ENCODE results near the gene H1-8.

Gene H1-8

GRCh38 chr3:129583289-129583688 is 40.3 kb downstream of the H1-8 start:
- Histone ChIP-seq H3K27me3 (ENCODE audit: control insufficient read depth, insufficient read depth, low read length) (no peaks in the 10 kb centered on the region), H3K9me3 (ENCODE audit: control insufficient read depth, low read length) (no peaks in the 10 kb centered on the region), H3K4me3 (ENCODE audit: low read depth, low read length) (no peak overlapping the region), H2AFZ (no peak overlapping the region), H3K4me1 (no peaks in the 10 kb centered on the region), H3K79me2 (peaks cover 2% of the 10 kb centered on the region), H3K27ac (no peak overlapping the region), H3K9ac (no peak overlapping the region), H3K4me2 (ENCODE audit: low read length) (no peak overlapping the region), H3K36me3 (ENCODE audit: control insufficient read depth, insufficient read depth, low read length) (no peaks in the 10 kb centered on the region)
- TF ChIP-seq CTCF (IDR thresholded peaks at IDR 0.05) = no peak

DNA sequence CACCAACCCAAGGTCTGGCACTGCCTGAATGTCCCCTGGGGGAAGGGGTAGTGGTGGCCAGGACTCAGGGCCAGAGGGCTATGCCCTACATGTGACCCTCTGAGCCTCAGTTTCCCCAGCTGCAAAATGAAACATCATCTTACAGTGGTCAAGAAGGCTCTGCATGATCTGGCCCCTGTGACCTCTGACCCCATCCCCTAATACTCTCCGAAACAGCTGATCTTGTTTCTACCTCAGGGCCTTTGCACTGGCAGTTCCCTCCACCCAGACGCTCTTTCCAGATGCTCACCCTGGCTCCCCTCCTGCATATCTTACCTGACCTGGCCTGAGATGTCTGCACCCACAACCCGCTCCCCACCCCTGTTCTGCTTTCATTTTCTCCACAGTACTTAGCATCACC is 41.7 kb downstream of the H1-8 start:
- no peaks in the 10 kb centered on the region for H3K27me3 ChIP-seq (ENCODE audit: control insufficient read depth, insufficient read depth, low read length)
- no peak overlapping the region for H3K4me2 ChIP-seq (ENCODE audit: low read length)
- no peaks in the 10 kb centered on the region for H3K9me3 ChIP-seq (ENCODE audit: control insufficient read depth, low read length)
- no peaks in the 10 kb centered on the region for H3K4me1 ChIP-seq
- H3K36me3 ChIP-seq (ENCODE audit: control insufficient read depth, insufficient read depth, low read length) = no peaks in the 10 kb centered on the region
- H3K4me3 ChIP-seq (ENCODE audit: low read depth, low read length) = no peak overlapping the region
- no peak overlapping the region for H3K9ac ChIP-seq
- no peak overlapping the region for H2AFZ ChIP-seq
- H3K27ac ChIP-seq = no peak overlapping the region
- no peak for TF ChIP-seq CTCF (IDR thresholded peaks at IDR 0.05)
- peaks cover 2% of the 10 kb centered on the region for H3K79me2 ChIP-seq

DNA sequence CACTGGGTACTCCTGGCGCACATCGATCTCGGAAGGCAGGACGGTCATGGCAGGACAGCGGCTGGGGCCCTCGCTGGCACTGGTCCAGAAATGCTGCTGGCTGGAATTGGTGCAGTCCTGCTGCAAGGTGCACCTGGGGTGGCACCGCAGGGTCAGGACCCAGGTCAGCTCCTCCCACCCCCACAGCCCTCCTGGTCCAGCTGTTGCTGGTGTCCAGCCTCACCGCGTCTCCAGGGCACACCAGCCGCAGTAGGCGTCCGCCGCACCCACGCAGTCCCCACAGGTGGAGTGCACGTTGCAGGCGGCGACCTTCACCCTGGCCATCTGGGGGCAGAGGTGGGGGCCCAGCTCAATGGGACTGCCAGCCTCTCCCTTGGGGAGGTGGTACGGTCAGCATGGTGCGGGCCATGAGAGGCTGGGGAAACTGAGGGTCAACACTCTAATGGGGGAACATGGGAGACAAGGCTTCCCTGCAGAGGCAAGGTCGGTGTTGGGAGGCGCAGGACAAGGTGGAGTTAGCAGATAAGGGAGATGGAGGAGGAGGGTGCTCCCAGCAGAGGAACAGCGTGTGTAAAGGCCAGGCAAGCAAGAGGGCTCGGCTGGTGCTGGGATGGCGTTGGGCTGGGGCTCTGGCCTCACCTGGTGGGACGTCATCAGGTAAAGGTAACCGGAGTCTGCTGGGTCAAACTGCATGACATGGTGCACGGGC is 43.1 kb downstream of the H1-8 start:
- TF ChIP-seq CTCF (IDR thresholded peaks at IDR 0.05) = no peak
- no peaks in the 10 kb centered on the region for H3K9me3 ChIP-seq (ENCODE audit: control insufficient read depth, low read length)
- no peak overlapping the region for H2AFZ ChIP-seq
- H3K36me3 ChIP-seq (ENCODE audit: control insufficient read depth, insufficient read depth, low read length) = no peaks in the 10 kb centered on the region
- no peak overlapping the region for H3K4me3 ChIP-seq (ENCODE audit: low read depth, low read length)
- peaks cover 2% of the 10 kb centered on the region for H3K79me2 ChIP-seq
- no peaks in the 10 kb centered on the region for H3K27me3 ChIP-seq (ENCODE audit: control insufficient read depth, insufficient read depth, low read length)
- H3K9ac ChIP-seq = no peak overlapping the region
- no peaks in the 10 kb centered on the region for H3K4me1 ChIP-seq
- H3K4me2 ChIP-seq (ENCODE audit: low read length) = no peak overlapping the region
- H3K27ac ChIP-seq = no peak overlapping the region

DNA sequence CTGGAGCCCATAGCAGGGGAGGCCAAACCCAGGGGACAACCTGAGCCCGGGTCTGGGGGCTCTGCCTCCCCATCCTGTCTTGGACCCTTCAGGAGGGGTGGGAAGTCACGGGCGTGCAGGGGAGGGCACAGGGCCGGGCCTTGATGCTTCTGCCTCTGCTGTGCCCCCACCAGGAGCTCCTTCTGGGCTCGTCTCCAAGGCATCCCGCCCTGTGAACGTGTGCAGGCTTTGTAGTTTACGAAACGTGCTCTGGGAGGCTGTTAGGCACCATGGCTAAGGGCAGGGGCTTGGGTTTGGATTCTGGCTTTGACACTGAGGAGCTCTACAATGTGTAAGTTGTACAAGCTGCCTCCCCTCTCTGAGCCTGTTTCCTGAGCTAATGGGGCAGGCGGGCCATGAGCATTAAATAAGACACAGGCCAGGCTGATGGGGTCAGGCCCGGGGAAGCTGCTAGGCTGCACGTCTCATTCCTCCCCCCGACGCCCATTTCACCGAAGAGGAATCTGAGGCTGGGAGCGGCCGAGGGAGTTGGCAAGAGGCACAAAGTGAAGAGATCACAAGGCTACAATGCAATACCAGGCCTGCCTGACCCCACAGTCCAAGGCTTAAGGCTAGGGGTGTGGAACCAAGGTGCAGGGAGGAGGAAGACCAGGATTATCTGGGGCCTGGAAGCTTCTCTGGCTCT is 43.9 kb downstream of the H1-8 start:
- H3K4me1 ChIP-seq = no peaks in the 10 kb centered on the region
- no peak overlapping the region for H2AFZ ChIP-seq
- no peaks in the 10 kb centered on the region for H3K36me3 ChIP-seq (ENCODE audit: control insufficient read depth, insufficient read depth, low read length)
- peaks cover 2% of the 10 kb centered on the region for H3K79me2 ChIP-seq
- H3K4me2 ChIP-seq (ENCODE audit: low read length) = no peak overlapping the region
- H3K27ac ChIP-seq = no peak overlapping the region
- no peak overlapping the region for H3K4me3 ChIP-seq (ENCODE audit: low read depth, low read length)
- no peaks in the 10 kb centered on the region for H3K9me3 ChIP-seq (ENCODE audit: control insufficient read depth, low read length)
- H3K27me3 ChIP-seq (ENCODE audit: control insufficient read depth, insufficient read depth, low read length) = no peaks in the 10 kb centered on the region
- no peak overlapping the region for H3K9ac ChIP-seq
- no peak for TF ChIP-seq CTCF (IDR thresholded peaks at IDR 0.05)
